Measurements from ENCODE around the gene GPBP1. TPM values are rescaled to one million over a fixed set of nuclear protein-coding genes. Genes with fewer than 3 reads are reported as not detected.

GPBP1 gene
- total and polyA plus RNA-seq, 9 of the 15 experiments (the other 6 are each of a cell fraction or from before 2014, with no cell fraction given) = 31.0 to 109 (median 68.4) TPM

DNA sequence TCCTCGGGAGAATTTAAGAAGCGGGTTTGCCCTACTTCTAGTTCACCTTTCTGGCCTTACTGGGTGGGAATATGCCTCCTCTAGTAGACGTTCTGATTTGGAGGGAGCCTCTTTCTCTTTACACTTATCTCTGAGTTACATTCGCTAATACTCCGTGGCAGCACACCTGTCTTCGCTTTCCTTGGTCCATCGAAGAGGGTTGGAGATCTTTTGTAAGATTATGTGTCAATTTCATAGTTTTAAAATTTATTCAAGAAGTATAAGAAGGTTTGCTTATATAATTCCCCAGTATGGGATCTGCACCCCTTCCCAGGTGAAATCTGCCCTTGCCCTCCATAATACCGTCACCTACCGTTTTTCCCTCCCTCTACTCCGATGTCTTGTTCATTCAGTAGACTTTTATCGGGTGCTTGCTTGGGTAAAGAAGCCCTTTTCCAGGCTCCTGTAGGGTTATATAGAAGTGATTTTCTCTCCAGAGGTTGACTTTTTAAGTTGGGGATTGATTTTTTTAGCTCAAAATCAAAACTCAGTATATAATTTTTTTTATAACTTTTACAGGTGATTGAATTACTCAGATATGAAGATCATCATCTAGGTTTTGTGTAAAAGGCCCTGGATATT lies 1.1 kb downstream of the GPBP1 start:
- Histone ChIP-seq H3K4me1 (replicated peaks in 1 of 2; ENCODE audit: control insufficient read depth in 2 of 2, insufficient read depth in 2 of 2, low read length in 2 of 2) (peaks cover 12 to 18% of the 10 kb centered on the region in 2 experiments), H3K4me2 (ENCODE audit: insufficient read depth, low read length) (peak overlapping the region; percentile 88), H3K79me2 (ENCODE audit: control insufficient read depth, insufficient read depth, low read length) (peaks cover 65% of the 10 kb centered on the region), H3K27ac (ENCODE audit: extremely low read depth, low read depth, low read length) (peak overlapping the region; percentile 99), H3K4me3 (peak overlapping the region; percentile 82), H3K27me3 (ENCODE audit: control insufficient read depth in 2 of 2, insufficient read depth in 2 of 2, low read length in 2 of 2) (no peaks in the 10 kb centered on the region), H3K36me3 (ENCODE audit: control insufficient read depth, insufficient read depth, low read length) (peaks cover 34% of the 10 kb centered on the region), H3K9ac (ENCODE audit: insufficient read depth in 1 of 2, low read depth in 2 of 2, low read length in 2 of 2) (peak overlapping the region; percentile 97 to 100), H4K20me1 (replicated peaks; ENCODE audit: control insufficient read depth, insufficient read depth, low read length) (peaks cover 46% of the 10 kb centered on the region), H3K9me3 (replicated peaks; ENCODE audit: control insufficient read depth, insufficient read depth, low read depth, low read length) (no peaks in the 10 kb centered on the region), H2AFZ (ENCODE audit: low read depth, low read length) (no peak overlapping the region), H3K9me1 (ENCODE audit: control insufficient read depth, insufficient read depth, low read length) (no peaks in the 10 kb centered on the region)
- intact Hi-C loops (cut with micrococcal nuclease) = loop anchor here (2.0 kb wide), 1 partner anchor 46 kb away; no protein-coding TSS in a partner anchor
- ChIA-PET POLR2A (interaction anchor here (2.0 kb wide), 1 partner anchor 13 kb away, joined by 12 read pairs; no protein-coding TSS in a partner anchor), CTCF (ENCODE audit: low intra/inter-chr PET ratio) (no interaction called here)
- in situ Hi-C loops (cut with MboI) = no loop called here
- no TSS peak for BruUV-seq (replicated peaks)
- under 1% methylated on average over 11 of the region's 11 CpGs for WGBS (ENCODE audit: insufficient coverage, low coverage, missing lambda C conversion rate)
- FAIRE-seq = no peak
- DNase-seq (ENCODE audit: extremely low read depth in 1 of 4, low spot score in 3 of 4) = peak in 1 of 4 experiments; percentile 41
- peak; percentile 12 for ATAC-seq
- TF ChIP-seq PCBP1 (IDR thresholded peaks at IDR 0.05; ENCODE audit: low read depth, low read length, poor library complexity, severe bottlenecking) = no peak
- TF ChIP-seq STAT5A (IDR thresholded peaks at IDR 0.05; ENCODE audit: borderline replicate concordance, low read length) = no peak
- TF ChIP-seq ARID1B (IDR thresholded peaks at IDR 0.05) = no peak
- no peak for TF ChIP-seq PTRF (tag; IDR thresholded peaks at IDR 0.05)
- 0 out of 2 replicates have a peak, but pooled peaks have one; percentile 35 for TF ChIP-seq GATA2 (CRISPR knock-in tag; IDR thresholded peaks at IDR 0.05)
- no peak for TF ChIP-seq ZNF3 (CRISPR knock-in tag; IDR thresholded peaks at IDR 0.05)
- no peak for TF ChIP-seq CBFB (CRISPR knock-in tag; IDR thresholded peaks at IDR 0.05)
- TF ChIP-seq ZBTB1 (CRISPR knock-in tag; IDR thresholded peaks at IDR 0.05; ENCODE audit: borderline replicate concordance, low read depth) = no peak
- TF ChIP-seq, protein P1, sequence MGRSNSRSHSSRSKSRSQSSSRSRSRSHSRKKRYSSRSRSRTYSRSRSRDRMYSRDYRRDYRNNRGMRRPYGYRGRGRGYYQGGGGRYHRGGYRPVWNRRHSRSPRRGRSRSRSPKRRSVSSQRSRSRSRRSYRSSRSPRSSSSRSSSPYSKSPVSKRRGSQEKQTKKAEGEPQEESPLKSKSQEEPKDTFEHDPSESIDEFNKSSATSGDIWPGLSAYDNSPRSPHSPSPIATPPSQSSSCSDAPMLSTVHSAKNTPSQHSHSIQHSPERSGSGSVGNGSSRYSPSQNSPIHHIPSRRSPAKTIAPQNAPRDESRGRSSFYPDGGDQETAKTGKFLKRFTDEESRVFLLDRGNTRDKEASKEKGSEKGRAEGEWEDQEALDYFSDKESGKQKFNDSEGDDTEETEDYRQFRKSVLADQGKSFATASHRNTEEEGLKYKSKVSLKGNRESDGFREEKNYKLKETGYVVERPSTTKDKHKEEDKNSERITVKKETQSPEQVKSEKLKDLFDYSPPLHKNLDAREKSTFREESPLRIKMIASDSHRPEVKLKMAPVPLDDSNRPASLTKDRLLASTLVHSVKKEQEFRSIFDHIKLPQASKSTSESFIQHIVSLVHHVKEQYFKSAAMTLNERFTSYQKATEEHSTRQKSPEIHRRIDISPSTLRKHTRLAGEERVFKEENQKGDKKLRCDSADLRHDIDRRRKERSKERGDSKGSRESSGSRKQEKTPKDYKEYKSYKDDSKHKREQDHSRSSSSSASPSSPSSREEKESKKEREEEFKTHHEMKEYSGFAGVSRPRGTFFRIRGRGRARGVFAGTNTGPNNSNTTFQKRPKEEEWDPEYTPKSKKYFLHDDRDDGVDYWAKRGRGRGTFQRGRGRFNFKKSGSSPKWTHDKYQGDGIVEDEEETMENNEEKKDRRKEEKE (IDR thresholded peaks at IDR 0.05; ENCODE audit: borderline replicate concordance in 1 of 2, control insufficient read depth in 1 of 2, low read depth in 2 of 2, low read length in 1 of 2) = no peak
- TF ChIP-seq KLF6 (CRISPR knock-in tag; IDR thresholded peaks at IDR 0.05; ENCODE audit: borderline replicate concordance) = no peak
- TF ChIP-seq, protein P2, sequence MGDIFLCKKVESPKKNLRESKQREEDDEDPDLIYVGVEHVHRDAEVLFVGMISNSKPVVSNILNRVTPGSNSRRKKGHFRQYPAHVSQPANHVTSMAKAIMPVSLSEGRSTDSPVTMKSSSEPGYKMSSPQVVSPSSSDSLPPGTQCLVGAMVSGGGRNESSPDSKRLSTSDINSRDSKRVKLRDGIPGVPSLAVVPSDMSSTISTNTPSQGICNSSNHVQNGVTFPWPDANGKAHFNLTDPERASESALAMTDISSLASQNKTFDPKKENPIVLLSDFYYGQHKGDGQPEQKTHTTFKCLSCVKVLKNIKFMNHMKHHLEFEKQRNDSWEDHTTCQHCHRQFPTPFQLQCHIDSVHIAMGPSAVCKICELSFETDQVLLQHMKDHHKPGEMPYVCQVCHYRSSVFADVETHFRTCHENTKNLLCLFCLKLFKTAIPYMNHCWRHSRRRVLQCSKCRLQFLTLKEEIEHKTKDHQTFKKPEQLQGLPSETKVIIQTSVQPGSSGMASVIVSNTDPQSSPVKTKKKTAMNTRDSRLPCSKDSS (IDR thresholded peaks at IDR 0.05; ENCODE audit: low read depth, partially characterized antibody) = no peak
- TF ChIP-seq MCM2 (IDR thresholded peaks at IDR 0.05; ENCODE audit: low read depth) = no peak
- no peak for TF ChIP-seq MBD2 (IDR thresholded peaks at IDR 0.05; ENCODE audit: borderline replicate concordance, low read depth)
- TF ChIP-seq TAL1 (IDR thresholded peaks at IDR 0.05) = no peak
- no peak for TF ChIP-seq HLTF (IDR thresholded peaks at IDR 0.05)
- no peak for TF ChIP-seq CSDE1 (IDR thresholded peaks at IDR 0.05)
- TF ChIP-seq ZNF232 (CRISPR knock-in tag; IDR thresholded peaks at IDR 0.05) = no peak
- TF ChIP-seq SIN3A (IDR thresholded peaks at IDR 0.05; ENCODE audit: borderline replicate concordance in 2 of 2, control insufficient read depth in 1 of 2, low read depth in 2 of 2, low read length in 2 of 2) = peak in 1 of 2 experiments; percentile 43; a peak in 1 of 4 replicates
- TF ChIP-seq CHD1 (IDR thresholded peaks at IDR 0.05; ENCODE audit: low read length) = peak; percentile 12
